ENCODE measurements around the gene TMEM156. TPM values are rescaled to one million over a fixed set of nuclear protein-coding genes. Genes with fewer than 3 reads are reported as not detected.
"Not testable (repeated sequence)": the region's sequence is repeated elsewhere in the genome, so short reads cannot be mapped to it uniquely, and the experiment has no call there.

Gene TMEM156
- total RNA-seq, 3 donors from 2014 or later = 0.44 to 1.3 (median 0.94) TPM

DNA sequence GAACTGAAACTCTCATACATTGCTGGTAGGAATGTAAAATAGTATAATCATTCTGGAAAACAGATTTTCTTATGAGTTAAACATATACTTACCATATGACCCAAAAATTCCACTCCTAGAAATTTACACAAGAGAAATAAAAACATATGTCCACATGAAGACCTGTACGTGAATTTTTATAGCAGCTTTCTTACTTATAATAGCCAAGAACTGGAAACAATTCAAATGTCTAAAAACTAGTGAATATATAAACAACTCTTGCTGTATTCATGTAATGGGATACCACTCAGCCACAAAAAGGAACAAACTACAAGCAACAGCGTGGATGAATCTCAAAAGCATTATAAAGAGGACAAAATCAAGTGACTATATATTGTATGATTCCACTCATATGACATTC is 27.5 kb downstream of the TMEM156 start:
- peaks cover under 1% of the 10 kb centered on the region for H3K9me3 ChIP-seq
- no peak for TF ChIP-seq CTCF (IDR thresholded peaks at IDR 0.05)
- no peaks in the 10 kb centered on the region for H3K4me1 ChIP-seq (ENCODE audit: low read depth)
- intact Hi-C loops (cut with DNase I, micrococcal nuclease) = no loop called here
- no peaks in the 10 kb centered on the region for H3K36me3 ChIP-seq (ENCODE audit: low read depth)
- ATAC-seq (no peak), DNase-seq (no peak)
- H3K4me3 ChIP-seq = no peak overlapping the region

DNA sequence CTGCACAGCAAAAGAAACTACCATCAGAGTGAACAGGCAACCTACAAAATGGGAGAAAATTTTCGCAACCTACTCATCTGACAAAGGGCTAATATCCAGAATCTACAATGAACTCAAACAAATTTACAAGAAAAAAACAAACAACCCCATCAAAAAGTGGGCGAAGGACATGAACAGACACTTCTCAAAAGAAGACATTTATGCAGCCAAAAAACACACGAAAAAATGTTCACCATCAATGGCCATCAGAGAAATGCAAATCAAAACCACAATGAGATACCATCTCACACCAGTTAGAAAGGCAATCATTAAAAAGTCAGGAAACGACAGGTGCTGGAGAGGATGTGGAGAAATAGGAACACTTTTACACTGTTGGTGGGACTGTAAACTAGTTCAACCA is 30.2 kb downstream of the TMEM156 start:
- ATAC-seq; intact Hi-C loops (cut with DNase I, micrococcal nuclease); H3K4me1 ChIP-seq (ENCODE audit: low read depth); H3K4me3 ChIP-seq; H3K36me3 ChIP-seq (ENCODE audit: low read depth); H3K9me3 ChIP-seq; DNase-seq: not testable (repeated sequence)

- no peak for ATAC-seq
- no peaks in the 10 kb centered on the region for H3K36me3 ChIP-seq (ENCODE audit: low read depth)
- no peaks in the 10 kb centered on the region for H3K4me1 ChIP-seq (ENCODE audit: low read depth)
- DNase-seq = no peak
- intact Hi-C loops (cut with DNase I, micrococcal nuclease) = no loop called here
- TF ChIP-seq CTCF (IDR thresholded peaks at IDR 0.05) = no peak
- H3K4me3 ChIP-seq = no peak overlapping the region
- H3K9me3 ChIP-seq = peaks cover 5% of the 10 kb centered on the region
These were observed 36.6 kb downstream of the TMEM156 start for GRCh38 chr4:38995660-38996005.

DNA sequence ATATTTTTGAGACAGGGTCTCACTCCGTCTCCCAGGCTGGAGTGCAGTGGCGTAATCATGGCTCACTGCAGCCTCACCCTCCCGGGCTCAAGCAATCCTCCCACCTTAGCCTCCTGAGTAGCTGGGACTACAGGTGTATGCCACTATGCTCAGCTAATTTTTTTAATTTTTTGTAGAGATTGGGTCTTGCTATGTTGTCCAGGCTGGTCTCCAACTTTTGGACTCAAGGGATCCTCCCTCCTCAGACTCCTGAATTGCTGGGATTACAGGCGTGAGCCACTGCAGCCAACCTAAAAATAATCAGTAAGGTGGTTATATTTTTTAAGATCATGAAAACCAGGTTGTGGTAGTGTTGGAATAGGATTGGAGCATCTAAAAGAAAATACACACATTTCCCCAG is 38.1 kb downstream of the TMEM156 start:
- Histone ChIP-seq H3K4me1 (ENCODE audit: low read depth) (no peaks in the 10 kb centered on the region), H3K9me3 (no peaks in the 10 kb centered on the region), H3K36me3 (ENCODE audit: low read depth) (no peaks in the 10 kb centered on the region), H3K4me3 (no peak overlapping the region)
- no peak for ATAC-seq
- DNase-seq = no peak
- no peak for TF ChIP-seq CTCF (IDR thresholded peaks at IDR 0.05)
- intact Hi-C loops (cut with DNase I, micrococcal nuclease) = no loop called here

DNA sequence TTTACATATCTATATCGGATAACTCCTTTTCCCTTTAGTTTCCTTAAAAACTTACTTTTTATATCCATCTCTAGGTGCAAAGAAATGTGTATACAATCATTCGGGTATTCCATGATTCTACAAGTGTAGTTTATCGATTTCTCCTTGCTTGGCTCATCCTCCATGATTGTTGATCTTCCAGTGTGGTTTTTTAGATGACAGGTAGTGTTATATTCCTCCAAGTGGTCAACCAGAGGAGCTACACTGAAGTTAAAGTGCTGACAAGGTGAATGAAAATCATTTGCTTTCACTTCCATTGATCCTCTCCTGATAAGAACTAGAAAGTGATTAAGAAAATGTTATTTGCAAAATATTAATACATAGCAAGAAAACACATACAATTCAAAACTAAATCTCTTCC is 38.5 kb downstream of the TMEM156 start:
- Histone ChIP-seq H3K36me3 (ENCODE audit: low read depth) (no peaks in the 10 kb centered on the region), H3K9me3 (no peaks in the 10 kb centered on the region), H3K4me1 (ENCODE audit: low read depth) (no peaks in the 10 kb centered on the region), H3K4me3 (no peak overlapping the region)
- intact Hi-C loops (cut with DNase I, micrococcal nuclease) = no loop called here
- no peak for DNase-seq
- no peak for TF ChIP-seq CTCF (IDR thresholded peaks at IDR 0.05)
- ATAC-seq = no peak

DNA sequence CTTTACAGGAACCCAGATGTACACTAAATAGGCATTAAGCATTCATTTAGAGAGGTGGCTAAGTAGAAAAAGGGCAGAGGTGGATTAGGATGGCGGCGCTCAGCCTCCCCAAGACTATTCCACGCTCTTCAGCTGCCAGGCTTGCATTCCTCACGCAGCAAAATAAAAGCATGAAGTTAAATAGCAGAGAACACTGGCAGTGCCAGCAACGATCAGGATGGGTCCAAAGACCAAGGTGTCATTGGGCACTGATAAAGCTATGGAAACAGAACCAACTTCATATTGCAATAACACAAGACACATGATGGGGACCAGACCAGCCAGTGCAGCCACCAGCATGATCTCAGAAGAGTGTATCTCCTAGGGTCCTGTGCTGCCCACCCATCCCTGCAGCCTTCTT is 42.0 kb downstream of the TMEM156 start:
- no peak for TF ChIP-seq CTCF (IDR thresholded peaks at IDR 0.05)
- ATAC-seq = no peak
- H3K36me3 ChIP-seq (ENCODE audit: low read depth) = no peaks in the 10 kb centered on the region
- intact Hi-C loops (cut with DNase I, micrococcal nuclease) = no loop called here
- H3K4me1 ChIP-seq (ENCODE audit: low read depth) = no peaks in the 10 kb centered on the region
- H3K9me3 ChIP-seq = no peaks in the 10 kb centered on the region
- no peak overlapping the region for H3K4me3 ChIP-seq
- DNase-seq = no peak
